ENCODE data around the gene CERS6.

CERS6 gene

DNA sequence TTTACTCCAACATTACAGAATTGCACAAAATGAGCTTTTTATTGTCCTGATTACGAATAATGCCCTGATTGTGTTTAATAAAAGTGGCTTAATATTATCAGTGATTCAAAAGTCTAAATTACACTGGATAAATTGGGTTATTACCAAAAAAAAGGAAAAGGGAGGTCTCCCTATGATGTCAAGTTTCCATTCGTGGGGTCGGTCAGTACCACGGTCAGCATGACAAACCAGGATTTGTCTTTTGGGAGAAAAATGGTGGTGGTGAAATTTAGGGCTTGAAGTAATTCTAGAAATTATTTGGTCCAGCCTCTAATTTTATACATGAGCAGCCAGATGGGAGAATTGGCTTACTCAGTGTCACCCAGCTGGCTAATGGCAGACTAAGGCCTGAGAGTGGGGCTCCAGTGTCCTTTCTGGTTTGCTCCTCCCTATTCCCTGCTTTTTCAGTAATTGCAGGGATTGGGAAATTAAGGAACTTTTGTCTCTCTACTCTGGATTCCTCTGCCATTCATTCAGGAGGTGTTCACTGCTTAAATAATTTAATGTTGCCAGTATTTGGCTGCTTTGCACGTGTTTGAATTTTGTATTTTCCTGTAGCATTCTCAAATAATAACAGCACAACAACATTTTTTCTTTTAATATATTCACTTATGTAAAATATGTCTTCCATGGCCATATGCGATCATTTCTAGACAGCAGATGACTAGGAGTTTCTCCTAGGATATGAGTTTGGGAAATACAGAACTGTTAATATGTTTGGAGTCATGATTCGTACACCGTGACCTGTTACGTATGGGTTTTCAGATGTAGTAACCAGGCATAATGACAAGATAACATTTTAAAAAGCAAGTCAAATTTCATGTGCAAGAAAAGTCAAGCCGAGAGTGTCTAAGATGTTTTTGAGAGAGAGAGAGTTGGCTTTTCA is 217.5 kb downstream of the CERS6 start:
- DNase-seq (ENCODE audit: low spot score) = no peak

- DNase-seq (ENCODE audit: low spot score) = no peak
Measured at GRCh38 chr2:168678153-168678853, 222.2 kb downstream of the CERS6 start.

GRCh38 chr2:168679081-168679480 is 223.0 kb downstream of the CERS6 start:
- no peak for DNase-seq (ENCODE audit: low spot score)

- DNase-seq (ENCODE audit: low spot score) = no peak
Measured at GRCh38 chr2:168679741-168680310, 223.8 kb downstream of the CERS6 start.

DNA sequence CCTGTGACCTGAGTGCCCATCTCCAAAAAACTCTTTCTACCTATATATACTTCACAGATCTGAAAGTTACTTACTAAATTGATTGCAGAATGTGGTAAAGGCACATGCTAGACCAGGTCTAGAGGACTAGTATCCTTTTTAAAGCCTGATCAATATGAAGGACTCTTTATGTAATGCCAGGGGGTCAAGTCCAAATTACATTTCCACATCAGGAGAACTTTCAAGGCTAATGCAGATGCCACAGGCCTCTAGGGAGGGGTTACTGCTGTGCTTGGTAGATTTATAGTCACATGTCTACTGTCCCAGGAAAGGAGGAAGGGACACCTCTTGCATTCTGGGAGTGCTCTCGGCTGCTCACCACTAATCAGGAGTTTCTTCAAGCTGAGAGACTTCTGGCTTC is 227.9 kb downstream of the CERS6 start:
- DNase-seq (ENCODE audit: low spot score) = no peak

- no peak for DNase-seq (ENCODE audit: low spot score)
Measured at GRCh38 chr2:168684921-168685599, 229.0 kb downstream of the CERS6 start.

- DNase-seq (ENCODE audit: low spot score) = no peak
Measured at GRCh38 chr2:168685600-168686451, 229.8 kb downstream of the CERS6 start.

DNA sequence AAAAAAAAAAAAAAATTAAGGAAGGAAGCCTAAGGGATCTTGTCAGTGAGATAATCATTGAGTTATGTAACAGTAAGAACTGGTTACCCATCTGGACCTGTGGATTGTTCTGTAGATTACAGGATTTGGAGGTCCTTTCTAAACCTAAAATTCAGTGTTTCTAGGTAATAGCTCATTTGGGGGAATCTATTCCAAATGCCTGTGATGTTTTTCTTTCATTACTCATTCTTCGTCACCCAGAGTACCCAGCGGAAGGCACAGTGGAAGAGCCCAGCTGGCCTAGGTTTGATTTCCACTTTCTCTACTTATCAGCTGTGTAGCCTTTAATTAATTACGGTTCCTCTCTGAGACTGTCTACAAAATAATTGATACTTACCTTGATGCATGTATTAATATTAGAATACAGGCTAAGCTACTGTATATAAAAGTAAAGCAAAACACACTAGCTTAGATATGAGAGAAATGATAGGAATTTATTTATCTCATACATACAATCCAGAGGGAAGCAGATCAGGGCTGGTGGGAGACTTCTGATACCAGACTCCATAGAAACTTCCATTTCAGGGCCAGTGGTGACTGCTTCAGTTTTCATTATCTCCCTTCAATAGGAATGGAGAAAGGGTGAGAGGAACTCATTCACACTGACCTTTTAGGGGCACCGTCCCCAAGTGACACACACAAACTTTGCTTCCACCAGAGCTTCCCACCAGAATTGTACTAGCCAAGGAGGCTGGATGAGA is 230.6 kb downstream of the CERS6 start:
- DNase-seq (ENCODE audit: low spot score) = no peak

DNA sequence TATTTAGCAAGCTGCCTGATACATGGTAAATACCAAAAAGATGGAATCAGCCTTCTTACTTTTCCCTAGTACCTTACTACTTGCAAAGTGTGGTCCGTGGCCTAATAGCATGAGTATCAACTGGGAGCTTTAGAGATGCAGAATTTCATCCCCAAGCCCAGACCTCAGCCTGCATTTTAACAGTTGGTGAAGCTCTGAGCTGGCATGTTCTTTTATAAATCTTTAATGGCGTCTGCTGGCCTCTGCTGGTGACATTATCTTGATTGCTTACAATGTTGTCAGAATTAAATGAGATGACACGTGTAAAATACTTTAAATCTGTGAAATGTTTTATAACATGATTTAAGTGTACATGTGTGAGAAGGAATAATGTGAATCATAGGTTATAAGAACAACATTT is 231.2 kb downstream of the CERS6 start:
- DNase-seq (ENCODE audit: low spot score) = no peak

DNA sequence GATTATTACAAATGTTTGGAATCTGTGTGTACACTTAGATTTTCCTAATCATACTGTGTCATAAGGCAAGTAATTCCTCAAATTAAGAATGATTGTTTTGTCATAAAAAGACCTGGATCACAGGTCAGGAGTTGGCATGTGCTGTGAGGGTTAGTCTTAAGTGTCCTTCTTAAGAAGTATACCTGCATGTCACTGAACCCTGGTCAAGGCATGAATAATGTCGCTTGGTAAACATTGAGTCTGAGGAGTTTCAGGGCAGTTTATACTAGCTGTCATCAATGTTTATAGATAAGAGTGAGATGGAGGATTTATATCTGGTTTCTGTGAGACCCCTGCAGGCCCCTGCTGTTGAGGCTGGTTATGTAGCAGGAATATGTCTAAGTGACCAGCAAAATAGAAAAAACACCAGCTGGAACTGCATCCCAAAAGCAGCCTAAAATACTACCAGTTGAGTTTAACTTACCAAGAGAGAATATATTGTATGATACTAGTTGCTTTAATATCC is 234.4 kb downstream of the CERS6 start:
- no peak for DNase-seq (ENCODE audit: low spot score)

DNA sequence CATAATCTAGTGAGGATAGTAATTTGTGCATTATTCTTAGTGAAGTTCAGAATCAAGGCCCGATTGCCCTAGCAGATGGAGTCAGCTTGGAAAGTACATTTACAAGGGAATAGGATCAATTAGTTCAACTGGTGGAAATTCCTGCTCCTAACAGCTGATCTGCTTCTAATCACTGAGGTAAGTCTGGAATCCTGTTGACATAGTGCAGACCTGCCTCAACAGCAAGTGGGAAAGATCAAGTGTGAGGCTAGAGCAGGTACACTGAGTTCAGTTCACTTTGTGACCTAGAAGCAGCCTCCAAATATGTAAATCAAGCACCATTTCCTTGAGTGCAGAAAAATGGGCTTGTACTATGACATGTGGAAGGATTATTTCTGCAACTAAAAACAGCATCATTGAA is 235.1 kb downstream of the CERS6 start:
- DNase-seq (ENCODE audit: low spot score) = no peak

DNA sequence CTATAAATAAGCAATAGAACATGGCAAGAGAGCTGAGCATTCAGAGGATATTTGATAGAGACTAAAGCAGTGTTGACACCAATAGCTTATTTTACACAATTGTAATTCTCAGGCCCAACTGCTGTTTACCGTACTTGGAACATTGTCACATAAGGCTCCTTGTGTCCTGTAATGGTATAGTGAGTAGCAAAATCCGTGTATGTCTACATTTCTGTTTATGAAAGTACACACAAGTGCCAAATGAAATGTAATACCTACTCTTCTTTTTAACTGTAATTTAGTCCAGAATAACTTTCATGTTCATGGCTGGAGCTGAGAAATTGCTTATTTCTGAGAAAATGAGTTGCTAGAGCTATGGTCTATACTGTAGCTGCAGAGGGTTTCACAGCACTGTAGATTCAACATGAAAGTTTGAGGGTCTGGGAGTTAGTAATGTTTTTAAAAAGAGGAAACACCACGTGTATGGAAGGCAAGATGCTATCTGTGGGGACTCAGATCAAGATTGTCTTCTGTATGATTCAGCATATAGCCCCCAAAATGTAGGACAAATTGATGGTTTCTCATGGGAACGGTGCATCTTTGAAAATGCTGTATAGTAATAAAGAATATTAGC is 236.2 kb downstream of the CERS6 start:
- DNase-seq (ENCODE audit: low spot score) = no peak

DNA sequence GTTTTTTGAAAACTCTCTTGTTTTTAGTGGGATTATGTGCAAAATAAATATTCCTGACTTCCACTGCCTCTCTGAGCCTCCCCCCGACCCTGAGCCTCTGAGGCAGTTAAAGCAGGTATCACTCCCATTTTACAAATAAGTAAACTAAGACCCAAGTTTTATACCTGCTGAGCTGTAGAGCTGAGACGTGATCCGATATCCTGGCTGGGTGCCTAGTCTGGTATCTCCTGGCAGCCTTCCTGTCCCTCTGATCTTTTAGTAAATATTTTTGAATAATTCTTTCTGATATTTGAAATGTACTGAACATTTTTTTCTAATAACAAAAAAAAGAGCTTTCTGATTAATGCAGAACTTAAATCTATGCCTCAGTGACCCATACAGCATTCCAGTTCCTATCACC is 238.1 kb downstream of the CERS6 start:
- no peak for DNase-seq (ENCODE audit: low spot score)

DNA sequence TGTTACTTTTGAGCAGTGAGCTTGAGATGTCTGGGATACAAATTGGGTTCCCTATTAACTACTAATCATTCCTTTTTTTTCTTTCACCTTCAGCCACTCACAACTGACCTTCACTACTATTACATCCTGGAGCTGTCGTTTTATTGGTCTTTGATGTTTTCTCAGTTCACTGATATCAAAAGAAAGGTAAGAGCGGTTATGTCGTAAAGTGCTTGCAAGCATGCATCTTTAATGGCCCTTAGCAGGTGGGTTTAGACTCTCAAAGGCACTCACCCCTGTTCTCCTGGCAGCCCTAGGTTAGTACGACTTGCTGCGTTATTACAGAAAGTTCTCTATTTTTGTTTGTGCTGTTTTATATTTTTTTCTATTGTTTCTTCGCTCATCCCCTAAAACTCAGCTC is 238.8 kb downstream of the CERS6 start:
- no peak for DNase-seq (ENCODE audit: low spot score)

GRCh38 chr2:168697668-168698121 is 241.6 kb downstream of the CERS6 start:
- no peak for DNase-seq (ENCODE audit: low spot score)

- DNase-seq (ENCODE audit: low spot score) = no peak
Measured at GRCh38 chr2:168698969-168699368, 242.9 kb downstream of the CERS6 start.

DNA sequence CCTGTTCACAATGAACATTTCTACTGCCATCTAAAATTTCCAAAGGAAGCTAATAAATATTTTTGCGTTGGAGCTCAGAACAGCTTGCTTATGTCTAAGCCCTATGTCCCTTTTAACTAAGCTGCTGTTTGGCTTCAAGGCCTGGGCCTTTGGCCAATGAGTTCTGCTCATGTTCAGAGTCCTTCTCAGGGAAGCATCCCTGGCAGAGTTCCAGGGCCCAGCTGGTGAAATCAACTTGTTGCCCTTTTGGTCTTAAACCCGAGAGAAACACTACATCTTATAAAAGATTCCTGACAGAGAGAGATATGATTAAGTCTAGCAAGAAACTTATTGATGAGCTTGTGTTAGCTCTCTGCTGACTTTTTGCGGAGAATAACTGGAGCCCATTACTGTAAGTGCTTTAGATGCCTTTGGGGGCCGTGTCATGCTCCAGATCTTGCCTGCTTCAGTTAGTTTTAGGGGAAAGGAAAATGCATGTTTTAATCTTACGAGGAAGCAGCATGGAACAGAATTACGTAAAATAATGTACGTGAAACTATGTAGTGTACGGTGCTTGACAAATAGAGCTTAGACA is 243.9 kb downstream of the CERS6 start:
- DNase-seq (ENCODE audit: low spot score) = peak; percentile 72

DNA sequence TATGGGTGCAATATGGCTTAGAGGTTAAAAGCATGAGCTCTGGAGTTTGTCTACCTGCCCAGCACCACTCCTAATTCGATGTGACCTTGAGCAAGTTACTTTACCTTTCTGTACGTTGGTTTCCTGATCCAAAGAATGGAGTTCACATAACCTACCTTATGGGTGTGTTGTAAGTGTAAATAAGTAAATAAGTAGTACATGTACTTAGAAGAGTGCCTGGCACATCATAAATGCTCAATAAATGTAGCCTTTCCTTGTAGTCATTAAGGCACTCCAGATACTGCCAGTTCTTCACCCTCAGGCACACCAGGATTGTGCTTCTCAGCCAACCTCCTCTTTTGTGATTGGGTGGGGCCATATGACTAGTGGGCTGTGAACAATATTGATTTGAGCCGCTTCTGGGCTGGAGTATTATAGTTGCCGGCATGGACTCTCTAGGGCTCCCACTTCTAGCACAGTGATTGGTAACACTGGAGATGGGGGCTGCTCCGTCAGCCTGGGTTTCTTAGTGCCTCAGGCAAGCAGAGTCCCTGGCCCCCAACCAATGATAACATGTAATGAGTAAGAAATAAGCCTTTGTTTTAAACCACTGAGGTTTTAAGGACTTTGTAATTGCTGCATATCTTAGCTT is 244.7 kb downstream of the CERS6 start:
- DNase-seq (ENCODE audit: low spot score) = no peak

GRCh38 chr2:168702579-168702978 is 246.5 kb downstream of the CERS6 start:
- no peak for DNase-seq (ENCODE audit: low spot score)
